ENCODE results near the gene GPR139.

Gene GPR139

GRCh38 chr16:20073203-20074098 is at the start of gene GPR139:
GPR139 (minus strand) TSS chr16:20073890; CDS start chr16:20073616, 274 bp downstream.
- DNase-seq (ENCODE audit: low read depth), result no peak

DNA sequence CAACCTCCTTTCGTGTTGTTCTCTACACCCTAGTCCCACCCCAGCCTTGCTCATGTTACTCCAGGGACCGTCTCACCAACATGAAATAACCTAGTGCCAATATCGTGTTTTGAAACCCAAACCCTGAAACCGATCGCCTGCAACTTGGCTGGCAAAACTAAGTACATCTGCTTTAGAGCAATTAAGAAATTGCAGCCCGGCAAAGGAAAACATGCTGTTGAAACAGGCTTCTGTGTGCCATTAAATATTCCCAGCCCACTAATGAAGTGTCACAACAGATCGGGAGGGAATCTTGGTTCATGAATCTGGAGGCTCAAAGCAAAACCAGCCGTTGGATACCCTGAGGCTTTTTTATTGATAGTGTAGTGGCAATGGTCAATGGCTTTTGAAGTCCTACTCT is 48.3 kb upstream of the GPR139 start:
- DNase-seq (ENCODE audit: low read depth), result no peak

GRCh38 chr16:20114356-20114755 is 40.7 kb upstream of the GPR139 start:
- no peak for DNase-seq (ENCODE audit: low read depth)

DNA sequence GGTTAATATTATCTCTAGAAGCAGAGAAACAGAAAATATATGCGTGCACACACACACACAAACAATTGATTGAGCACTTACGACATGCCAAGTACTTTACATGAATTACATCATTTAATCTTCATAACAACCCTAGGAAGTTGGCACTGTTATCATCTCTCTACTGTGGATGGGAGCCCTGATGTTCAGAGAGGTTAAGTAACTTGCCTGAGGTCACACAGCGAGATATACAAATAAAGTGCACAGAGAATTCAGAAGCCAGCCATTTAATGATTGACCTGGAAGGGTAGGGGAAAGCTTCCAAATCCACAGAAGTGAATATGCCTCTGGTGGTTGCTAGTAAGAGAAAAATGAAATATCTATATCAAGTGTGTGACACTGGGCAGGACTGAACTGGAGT is 37.5 kb upstream of the GPR139 start:
- no peak for DNase-seq (ENCODE audit: low read depth)

DNA sequence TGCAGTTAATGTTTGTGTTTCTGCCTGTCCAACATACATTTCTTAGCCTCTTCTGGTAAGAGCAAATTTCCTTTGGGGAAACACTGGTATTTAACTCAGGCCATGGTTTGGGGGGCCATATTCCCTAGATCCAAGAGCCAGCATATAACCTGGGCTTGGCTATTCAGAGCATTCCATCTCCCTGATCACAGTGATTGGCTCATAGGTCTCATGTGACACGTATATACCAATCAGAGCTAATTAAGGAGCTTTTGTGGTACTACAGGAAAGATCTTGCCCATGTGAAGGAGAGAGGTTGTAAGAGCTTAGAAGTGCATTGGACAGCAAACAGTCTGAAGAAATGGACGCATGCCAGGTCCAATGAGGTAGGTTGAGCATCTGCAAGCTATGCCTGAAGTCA is 33.4 kb upstream of the GPR139 start:
- DNase-seq (ENCODE audit: low read depth), result no peak

DNA sequence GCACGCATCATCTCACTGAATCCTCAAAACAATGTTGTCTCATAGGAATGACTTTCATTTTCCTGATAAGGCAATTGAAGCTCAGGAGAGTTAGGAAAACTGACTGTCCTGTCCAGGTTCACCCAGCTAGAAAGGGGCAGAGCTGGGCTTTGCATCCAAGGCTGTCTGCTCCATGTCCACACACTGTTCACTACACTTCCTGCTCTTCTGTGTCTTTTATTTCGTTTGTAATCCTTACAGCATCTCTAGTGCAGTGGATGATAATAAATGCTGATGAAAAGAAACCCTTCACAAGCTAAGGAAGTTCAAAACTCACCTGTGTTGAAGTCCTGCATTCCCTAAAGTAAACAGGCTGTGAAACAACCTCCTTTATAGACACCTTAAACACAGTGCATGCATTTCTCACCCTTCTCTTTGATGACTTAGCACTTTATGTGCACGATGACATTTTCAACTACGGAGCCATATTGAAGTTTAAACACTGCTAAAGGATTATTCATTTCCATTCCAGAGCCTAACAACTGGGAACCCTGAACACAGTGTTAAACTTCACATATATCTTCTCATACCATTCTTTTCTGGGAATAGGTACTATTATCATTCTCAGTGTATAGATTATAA is 31.0 kb upstream of the GPR139 start:
- no peak for DNase-seq (ENCODE audit: low read depth)

GRCh38 chr16:20102521-20102920 is 28.8 kb upstream of the GPR139 start:
- DNase-seq (ENCODE audit: low read depth), result no peak

- DNase-seq (ENCODE audit: low read depth), result no peak
Observed at GRCh38 chr16:20102021-20102420, 28.3 kb upstream of the GPR139 start.

GRCh38 chr16:20099375-20099774 is 25.7 kb upstream of the GPR139 start:
- no peak for DNase-seq (ENCODE audit: low read depth)

DNA sequence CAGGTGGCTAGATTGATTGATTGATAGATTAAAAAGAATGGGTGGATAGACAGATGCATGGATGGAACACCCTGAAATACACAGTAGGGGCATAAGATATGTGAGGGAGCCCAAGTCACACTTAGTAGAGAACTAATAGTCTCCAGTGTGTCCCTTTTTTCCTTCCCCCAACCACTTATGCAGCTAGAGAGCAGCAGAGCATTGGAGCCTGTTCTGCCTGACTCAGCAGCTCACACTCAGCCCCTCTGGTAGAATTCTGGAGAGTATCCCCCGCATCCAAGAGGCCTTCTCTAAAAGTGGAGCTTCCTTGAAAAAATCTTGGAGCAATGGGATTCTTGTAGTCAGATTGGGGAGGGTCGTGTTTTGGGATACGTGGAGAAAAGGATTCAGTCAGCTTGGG is 20.5 kb upstream of the GPR139 start:
- DNase-seq (ENCODE audit: low read depth), result no peak

DNA sequence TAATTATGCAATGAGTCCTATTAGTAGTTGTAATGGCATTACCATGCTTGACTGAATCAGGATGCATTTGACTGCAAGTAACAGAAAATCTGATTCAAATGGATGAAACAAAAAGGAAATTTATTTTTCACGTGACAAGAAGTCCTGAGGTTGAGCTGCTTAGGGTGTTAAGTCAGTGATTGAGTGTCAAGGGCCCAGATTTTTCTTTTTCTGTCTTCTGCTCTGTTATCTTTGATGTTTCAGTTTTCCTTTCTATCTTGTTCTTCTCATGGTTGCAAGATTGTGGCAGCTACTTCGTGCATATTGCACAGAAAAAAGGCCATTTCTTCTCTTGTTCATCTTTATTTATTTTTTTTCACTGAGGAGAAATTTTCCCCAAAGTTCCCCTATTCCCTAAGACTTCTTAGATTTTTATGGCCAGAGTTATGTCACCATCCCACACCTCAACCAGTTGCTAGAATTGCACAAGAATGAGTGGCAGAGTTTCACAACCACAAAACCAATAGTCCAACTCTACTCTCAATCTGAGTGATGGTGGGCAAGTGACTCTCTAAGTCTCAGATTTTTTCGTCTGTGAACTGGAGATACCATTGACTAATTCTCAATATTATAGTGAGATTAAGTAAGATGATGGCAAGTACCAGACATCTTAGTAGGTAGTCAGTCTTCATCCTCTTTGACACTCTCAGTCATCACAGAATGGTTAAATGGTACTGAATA is 15.7 kb upstream of the GPR139 start:
- DNase-seq (ENCODE audit: low read depth), result no peak

- no peak for DNase-seq (ENCODE audit: low read depth)
Observed at GRCh38 chr16:20084624-20085226, 11.0 kb upstream of the GPR139 start.

DNA sequence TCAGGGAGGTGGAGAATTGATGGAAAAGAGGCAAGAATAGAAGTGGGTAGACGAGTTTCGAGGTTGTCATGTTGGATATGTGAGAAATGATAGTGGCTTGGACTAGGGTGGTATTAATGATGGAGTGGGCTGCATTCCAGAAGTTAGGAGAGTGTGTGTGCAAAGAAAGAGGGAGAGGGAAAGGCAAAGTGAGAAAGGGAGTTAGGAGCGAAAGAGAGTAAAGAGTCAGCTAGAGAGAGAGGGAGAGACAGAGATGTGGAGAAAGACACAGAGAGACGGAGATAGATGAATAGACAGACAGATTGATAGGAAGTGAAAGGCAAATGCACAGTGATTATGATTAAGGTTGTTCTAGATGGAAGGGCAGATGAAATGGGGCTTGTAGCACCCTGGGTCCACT is 5.4 kb upstream of the GPR139 start:
- DNase-seq (ENCODE audit: low read depth), result no peak

- DNase-seq (ENCODE audit: low read depth), result no peak
Observed at GRCh38 chr16:20075243-20075642, 1.6 kb upstream of the GPR139 start.

GRCh38 chr16:20074099-20074991 is 655 bp upstream of the GPR139 start:
- no peak for DNase-seq (ENCODE audit: low read depth)

DNA sequence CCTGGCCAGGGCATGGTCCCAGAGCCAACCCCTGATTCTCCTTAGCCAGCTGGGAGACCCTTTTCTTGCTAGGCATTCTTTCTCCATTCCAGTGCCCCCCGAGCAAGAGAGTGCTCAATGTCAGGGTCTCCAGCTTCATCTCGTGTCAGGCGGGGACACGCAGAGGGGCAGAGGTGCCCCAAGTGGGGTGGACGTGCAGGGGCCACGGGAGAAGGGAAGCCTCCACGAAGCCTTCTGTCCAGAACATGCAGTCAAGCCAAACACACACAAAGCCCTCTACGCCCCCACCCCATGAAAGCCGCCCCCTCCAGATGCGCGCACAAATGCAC is 852 bp downstream of the GPR139 start:
- no peak for DNase-seq (ENCODE audit: low read depth)

DNA sequence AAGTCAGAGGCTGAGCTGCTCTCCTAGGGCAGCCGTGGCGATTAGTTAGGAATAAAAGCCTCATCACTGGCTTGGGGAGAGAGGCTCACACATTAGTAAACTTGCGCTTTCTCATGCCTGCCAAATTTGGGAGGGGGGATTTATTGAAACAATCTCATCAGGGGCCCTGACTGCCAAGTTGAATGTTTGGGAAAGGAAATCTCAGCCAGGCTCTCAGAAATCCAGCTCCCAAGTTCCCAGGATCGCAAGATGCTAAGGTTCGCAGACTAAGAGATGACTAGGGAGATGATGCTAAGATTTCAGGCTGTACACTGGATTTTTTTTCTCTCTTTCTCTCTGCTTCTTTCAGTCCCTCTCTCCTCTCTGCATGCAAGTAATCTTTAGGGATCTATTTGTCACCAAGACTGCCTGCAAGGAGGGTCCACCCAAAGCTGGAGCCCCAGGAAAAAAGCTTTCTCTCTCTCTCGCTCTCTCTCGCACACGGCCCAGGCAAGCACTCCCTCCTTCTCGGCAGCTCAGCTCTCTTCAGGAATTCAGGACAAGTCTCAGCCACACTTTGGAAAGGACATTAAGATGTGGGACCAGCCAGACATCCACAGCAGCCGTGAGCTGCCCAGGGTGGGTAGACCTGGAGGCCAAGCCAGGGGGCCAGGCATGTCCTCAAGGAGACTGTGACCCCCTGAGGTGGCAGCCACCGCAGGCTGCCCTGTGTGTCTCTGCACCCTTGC is 1.4 kb downstream of the GPR139 start:
- no peak for DNase-seq (ENCODE audit: low read depth)

- DNase-seq (ENCODE audit: low read depth), result no peak
Observed at GRCh38 chr16:20064931-20065330, 8.8 kb downstream of the GPR139 start.

- no peak for DNase-seq (ENCODE audit: low read depth)
Observed at GRCh38 chr16:20064520-20064919, 9.2 kb downstream of the GPR139 start.

DNA sequence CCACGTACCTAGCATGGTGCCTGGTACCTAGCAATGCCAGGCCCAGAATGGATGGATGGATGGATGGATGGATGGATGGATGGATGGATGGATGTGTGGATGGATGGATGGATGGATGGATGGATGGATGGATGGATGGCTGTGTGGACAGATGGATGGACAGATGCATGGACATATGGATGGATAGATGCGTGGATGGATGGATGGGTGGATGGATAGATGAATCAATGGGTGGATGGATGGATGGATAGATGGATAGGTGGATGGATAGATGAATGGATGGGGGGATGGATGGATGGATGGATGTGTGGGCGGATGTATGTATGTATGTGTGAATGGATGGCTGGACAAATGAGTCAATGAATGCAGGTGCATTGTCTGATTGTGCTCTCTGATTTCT is 12.6 kb downstream of the GPR139 start:
- no peak for DNase-seq (ENCODE audit: low read depth)

DNA sequence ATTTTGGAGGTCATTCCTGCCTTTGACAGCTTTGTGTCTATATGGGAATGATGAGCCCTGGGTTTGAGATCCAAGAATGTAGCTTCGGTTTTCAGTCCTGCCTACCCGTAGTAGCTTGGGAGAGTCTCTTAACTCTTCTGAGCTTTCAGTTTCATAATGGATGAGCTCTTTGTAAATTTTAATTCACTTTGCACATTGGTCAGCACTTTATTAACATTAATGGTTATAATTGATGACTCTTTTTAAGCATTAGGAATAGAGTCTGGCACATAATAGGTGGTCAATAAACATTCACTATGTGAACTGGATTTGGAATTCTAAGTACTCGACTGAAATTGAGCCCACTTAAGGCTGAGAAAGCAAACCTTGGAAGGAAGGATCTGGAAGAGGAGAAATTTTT is 17.3 kb downstream of the GPR139 start:
- DNase-seq (ENCODE audit: low read depth), result no peak

Measured in iris pigment epithelial cell (primary cell).